HepG2 (cell line): ENCODE data around the gene AKAP9. TPM values are rescaled to one million over a fixed set of nuclear protein-coding genes. Genes with fewer than 3 reads are reported as not detected.

ENCODE experiments used
- ATAC-seq: fragments of 200-7000 bp; cut with Tn5 transposase; 3 replicates; pipeline ENCODE4 v1.9.1; 2020; ENCODE audit warnings: mild to moderate bottlenecking, moderate library complexity
- BruUV-seq: library from RNA; stranded (reverse); fragments of 400-500 nt; replicated peaks from 2 replicates; lab custom pipeline; 2021; lab: Mats Ljungman, UMichigan
- CTCF ChIA-PET: fragments of 300-600 bp; formaldehyde crosslinking; extraction: SDS; loops from one replicate; lab custom pipeline; 2021; ENCODE audit warnings: low total read pairs, inconsistent platforms, low intra/inter-chr PET ratio; lab: Yijun Ruan, JAX
- POLR2A ChIA-PET: fragments of 350-600 bp; sonication (Branson Sonifier 250); formaldehyde crosslinking; loops from one replicate; lab custom pipeline; 2020; ENCODE audit warnings: antibody characterized with exemption, inconsistent platforms; lab: Yijun Ruan, JAX
- DNase-seq: peaks from one replicate; pipeline ENCODE4 v3.0.0-alpha.2; 2015; ENCODE audit warnings: low spot score
- FAIRE-seq: peaks from 3 replicates; lab custom pipeline; 2011; peaks lifted over from hg19 to GRCh38; lab: Jason Lieb, UNC
- H2AFZ ChIP-seq: one replicate; pipeline ENCODE4 v1.6.1; 2011; ENCODE audit warnings: low read length, inconsistent platforms
- H3K27ac ChIP-seq: fragments of 300-600 bp; 3 replicates; pipeline ENCODE4 v1.8.0; 2011; ENCODE audit warnings: mixed run types, mild to moderate bottlenecking, mixed read lengths, low read length, inconsistent platforms; ENCODE audit not compliant: insufficient read depth; ENCODE audit errors: extremely low read length
- H3K27me3 ChIP-seq, 2 experiments: fragments of 200-600 bp in 1 of 2; 2 replicates in 1 of 2; 3 replicates in 1 of 2; pipeline versions ENCODE4 v1.6.0 to v1.8.0; 2011; ENCODE audit warnings: low read length in 2 of 2, mild to moderate bottlenecking in 2 of 2, moderate library complexity in 2 of 2, inconsistent platforms in 1 of 2; ENCODE audit not compliant: insufficient read depth in 2 of 2, control insufficient read depth in 1 of 2
- H3K36me3 ChIP-seq, 2 experiments: fragments of 200-600 bp in 1 of 2; replicated peaks in 1 of 2; 2 replicates in 1 of 2; 3 replicates in 1 of 2; pipeline versions ENCODE4 v1.5.1 to v1.8.0; 2011; ENCODE audit warnings: low read length in 2 of 2, inconsistent platforms in 1 of 2; ENCODE audit not compliant: insufficient read depth in 2 of 2, control insufficient read depth in 1 of 2
- H3K4me1 ChIP-seq: 2 replicates; pipeline ENCODE4 v1.5.1; 2012; ENCODE audit warnings: low read length, inconsistent platforms; ENCODE audit not compliant: insufficient read depth
- H3K4me2 ChIP-seq: 2 replicates; pipeline ENCODE4 v1.6.0; 2011; ENCODE audit warnings: low read depth, low read length, inconsistent platforms
- H3K4me3 ChIP-seq, 3 experiments: fragments of 200-600 bp in 1 of 3; sonication (generic), shearing (Covaris generic) in 1 of 3; replicated peaks in 1 of 3; 2 replicates each; pipeline ENCODE4 v1.5.1; 2011 to 2016; ENCODE audit warnings: low read length in 3 of 3, inconsistent platforms in 2 of 3, low read depth in 2 of 3, mild to moderate bottlenecking in 2 of 3, control low read depth in 1 of 3, mixed read lengths in 1 of 3; ENCODE audit not compliant: insufficient read depth in 1 of 3
- H3K79me2 ChIP-seq: one replicate; pipeline ENCODE4 v1.6.1; 2011; ENCODE audit warnings: low read length, inconsistent platforms; ENCODE audit not compliant: insufficient read depth
- H3K9ac ChIP-seq: 2 replicates; pipeline ENCODE4 v1.6.0; 2011; ENCODE audit warnings: mild to moderate bottlenecking, low read depth, low read length, inconsistent platforms; ENCODE audit not compliant: insufficient read depth
- H3K9me3 ChIP-seq: 2 replicates; pipeline ENCODE4 v1.5.1; 2012; ENCODE audit warnings: mild to moderate bottlenecking, low read length
- H4K20me1 ChIP-seq: 2 replicates; pipeline ENCODE4 v1.6.0; 2011; ENCODE audit warnings: inconsistent platforms, mild to moderate bottlenecking, low read length, moderate library complexity; ENCODE audit not compliant: insufficient read depth
- ATF1 ChIP-seq: IDR thresholded peaks from 2 replicates; pipeline ENCODE4 v1.6.1; 2016; ENCODE audit warnings: mild to moderate bottlenecking, control low read depth
- E2F5 ChIP-seq: sonication (generic); formaldehyde crosslinking; conservative IDR thresholded peaks from 2 replicates; pipeline ENCODE4 v1.4.0; 2020; ENCODE audit warnings: missing genetic modification reagents
- HCFC1 ChIP-seq: fragments of 150-350 bp; IDR thresholded peaks from 2 replicates; pipeline ENCODE4 v1.6.1; 2014; ENCODE audit warnings: low read depth, low read length
- SAP130 ChIP-seq: IDR thresholded peaks from 2 replicates; pipeline ENCODE4 v1.6.1; 2016; ENCODE audit warnings: low read depth
- TEAD3 ChIP-seq: optimal IDR thresholded peaks from 2 replicates; pipeline ENCODE3; 2016; ENCODE audit warnings: borderline replicate concordance
- TFAP4 ChIP-seq: sonication (generic); IDR thresholded peaks from 2 replicates; pipeline ENCODE4 v1.6.1; 2016; ENCODE audit warnings: low read depth, borderline replicate concordance
- TGIF2 ChIP-seq: IDR thresholded peaks from 2 replicates; pipeline ENCODE4 v1.6.1; 2016; ENCODE audit warnings: control low read depth, missing compliant biosample characterization
- WGBS: methylation state at CpG from one replicate; pipeline ENCODE4 v1.1.6; 2017; ENCODE audit warnings: low lambda C conversion rate; 5-methylcytosine and 5-hydroxymethylcytosine counted together
- in situ Hi-C: cut with HindIII; loops from 2 replicates; pipeline ENCODE4 v1.10.0; 2017; ENCODE audit warnings: low pct_unique_long_range_greater_than_20kb; ENCODE audit not compliant: extremely low pct_ligation_motif_present
- intact Hi-C: fragments of 100-400 bp; cut with micrococcal nuclease; formaldehyde crosslinking; loops from one replicate; pipeline ENCODE4 v1.10.0; 2022; ENCODE audit not compliant: unreplicated experiment
- polyA plus RNA-seq, 8 experiments: library from polyadenylated mRNA; depleted of rRNA in 3 of 8; stranded (reverse) in 7 of 8; unstranded in 1 of 8; fragments of >200 nt; fragmentation: Illumina TruSeq in 4 of 8; extraction: Trizol in 4 of 8; gene quantifications; 2 replicates each; pipeline versions ENCODE4 v1.2.1 to v1.2.3, GENCODE V29; 2011 to 2016; ENCODE audit warnings: low read depth in 4 of 8, missing spikeins in 1 of 8, mixed read lengths in 1 of 8; ENCODE audit not compliant: insufficient read depth in 1 of 8
- total RNA-seq, 5 experiments: library from RNA; depleted of rRNA; stranded (reverse); fragments of >200 nt; fragmentation: Illumina TruSeq; extraction: Trizol; gene quantifications; 2 replicates each; pipeline ENCODE4 v1.2.3, GENCODE V29; 2016; ENCODE audit warnings: low read depth in 1 of 5

The AKAP9 gene
- total and polyA plus RNA-seq, 2 of the 13 experiments (the other 11 are each of a cell fraction or from before 2014, with no cell fraction given), result 27.6 to 33.1 TPM

DNA sequence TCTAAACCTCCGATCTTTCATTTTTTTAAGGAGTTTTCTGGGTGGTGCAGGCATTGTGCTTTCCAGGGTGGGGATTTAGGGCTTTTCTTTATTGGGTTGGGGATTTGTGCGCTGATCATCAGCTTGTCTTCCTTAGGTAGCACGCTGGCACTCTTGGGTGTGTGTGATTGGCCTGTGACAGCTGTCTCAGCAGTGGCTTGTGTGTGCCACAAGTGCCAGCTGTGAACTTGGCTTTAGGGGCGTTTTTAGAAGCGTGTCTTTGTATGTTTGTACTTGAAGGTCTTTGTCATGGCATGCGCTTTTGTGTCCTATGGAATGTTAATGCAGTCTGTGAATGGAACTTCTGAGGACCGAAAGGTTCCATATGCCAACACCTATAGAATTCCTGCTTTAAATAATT, 788 bp downstream of the AKAP9 start:
- in situ Hi-C loops (no loop called here), intact Hi-C loops (loop anchor here (2.0 to 5.0 kb wide), 2 partner anchors 61 to 101 kb away; partner anchors contain the start of gene MTERF1)
- H3K9ac ChIP-seq, result peak overlapping the region; percentile 94
- H2AFZ ChIP-seq, result peak overlapping the region; percentile 48
- H3K4me3 ChIP-seq, result peak overlapping the region; percentile 85 to 98 (median 91)
- FAIRE-seq (peak; percentile 23), ATAC-seq (peak; percentile 28)
- H3K4me2 ChIP-seq, result peak overlapping the region; percentile 96
- peak overlapping the region; percentile 91 for H3K27ac ChIP-seq
- peaks cover 24% of the 10 kb centered on the region; the same call in 1 of the 2 replicates for H4K20me1 ChIP-seq
- POLR2A ChIA-PET, result interaction anchor here (2.1 to 3.3 kb wide), 2 partner anchors 61 to 101 kb away, joined by 11 to 13 read pairs; partner anchors contain the start of gene MTERF1
- peaks cover 49% of the 10 kb centered on the region for H3K79me2 ChIP-seq
- H3K9me3 ChIP-seq, result no peaks in the 10 kb centered on the region
- 2% methylated on average over 7 of the region's 7 CpGs for WGBS
- H3K36me3 ChIP-seq, result no peaks in the 10 kb centered on the region
- H3K4me1 ChIP-seq, result peaks cover 43% of the 10 kb centered on the region
- no peaks in the 10 kb centered on the region; a peak in 1 of 5 replicates for H3K27me3 ChIP-seq
- CTCF ChIA-PET, result no interaction called here
- TF ChIP-seq SAP130 (0 out of 2 replicates have a peak, but pooled peaks have one; percentile 18), TGIF2 (CRISPR knock-in tag) (peak; percentile 43; the same call in 1 of the 2 replicates), TFAP4 (peak; percentile 58; the same call in 1 of the 2 replicates), HCFC1 (no peak), TEAD3 (CRISPR knock-in tag) (peak; percentile 10), E2F5 (CRISPR knock-in tag) (no peak), ATF1 (CRISPR knock-in tag) (no peak)
- TF ChIP-seq, all 625 proteins: peak for 4
- BruUV-seq, result no TSS peak
- DNase-seq, result peak; percentile 57
